ENCODE data around the gene CTXN1.

The CTXN1 gene

GRCh38 chr19:7914099-7914498, 11.8 kb downstream of the CTXN1 start:
- H3K9ac ChIP-seq = no peak overlapping the region
- no peak overlapping the region for H3K27ac ChIP-seq
- no peak overlapping the region for H3K4me2 ChIP-seq
- no peak overlapping the region for H3K4me3 ChIP-seq (IDR thresholded peaks at IDR 0.05; ENCODE audit: insufficient read depth, low read depth, low read length)
- H2AFZ ChIP-seq (ENCODE audit: low read depth) = no peak overlapping the region
- peaks cover 3% of the 10 kb centered on the region for H3K4me1 ChIP-seq (ENCODE audit: low read depth, poor library complexity, severe bottlenecking)
- H3K79me2 ChIP-seq (ENCODE audit: insufficient read depth, low read depth) = no peaks in the 10 kb centered on the region
- TF ChIP-seq CTCF (conservative IDR thresholded peaks at IDR 0.05; ENCODE audit: low read depth, low read length) = no peak
- H3K27me3 ChIP-seq (ENCODE audit: insufficient read depth, low read depth) = peaks cover 27% of the 10 kb centered on the region
- no peaks in the 10 kb centered on the region for H3K36me3 ChIP-seq (ENCODE audit: insufficient read depth)
- no peaks in the 10 kb centered on the region for H4K20me1 ChIP-seq (ENCODE audit: insufficient read depth)

- Histone ChIP-seq H3K27me3 (ENCODE audit: insufficient read depth, low read depth) (peaks cover 27% of the 10 kb centered on the region), H3K4me1 (ENCODE audit: low read depth, poor library complexity, severe bottlenecking) (no peaks in the 10 kb centered on the region), H2AFZ (ENCODE audit: low read depth) (no peak overlapping the region), H3K4me3 (IDR thresholded peaks at IDR 0.05; ENCODE audit: insufficient read depth, low read depth, low read length) (no peak overlapping the region), H3K79me2 (ENCODE audit: insufficient read depth, low read depth) (no peaks in the 10 kb centered on the region), H3K36me3 (ENCODE audit: insufficient read depth) (no peaks in the 10 kb centered on the region), H3K4me2 (no peak overlapping the region), H3K9ac (no peak overlapping the region), H4K20me1 (ENCODE audit: insufficient read depth) (no peaks in the 10 kb centered on the region), H3K27ac (no peak overlapping the region)
- TF ChIP-seq CTCF (conservative IDR thresholded peaks at IDR 0.05; ENCODE audit: low read depth, low read length) = no peak
Observed at GRCh38 chr19:7913652-7914051, 12.3 kb downstream of the CTXN1 start.

GRCh38 chr19:7912697-7913564, 13.0 kb downstream of the CTXN1 start:
- TF ChIP-seq CTCF (conservative IDR thresholded peaks at IDR 0.05; ENCODE audit: low read depth, low read length) = no peak
- Histone ChIP-seq H4K20me1 (ENCODE audit: insufficient read depth) (no peaks in the 10 kb centered on the region), H3K36me3 (ENCODE audit: insufficient read depth) (no peaks in the 10 kb centered on the region), H3K27me3 (ENCODE audit: insufficient read depth, low read depth) (peaks cover 19% of the 10 kb centered on the region), H3K27ac (no peak overlapping the region), H3K4me2 (no peak overlapping the region), H3K9ac (no peak overlapping the region), H3K79me2 (ENCODE audit: insufficient read depth, low read depth) (no peaks in the 10 kb centered on the region), H3K4me3 (IDR thresholded peaks at IDR 0.05; ENCODE audit: insufficient read depth, low read depth, low read length) (no peak overlapping the region), H3K4me1 (ENCODE audit: low read depth, poor library complexity, severe bottlenecking) (no peaks in the 10 kb centered on the region), H2AFZ (ENCODE audit: low read depth) (no peak overlapping the region)

GRCh38 chr19:7912144-7912696, 13.7 kb downstream of the CTXN1 start:
- Histone ChIP-seq H2AFZ (ENCODE audit: low read depth) (no peak overlapping the region), H3K4me2 (no peak overlapping the region), H3K4me1 (ENCODE audit: low read depth, poor library complexity, severe bottlenecking) (no peaks in the 10 kb centered on the region), H3K36me3 (ENCODE audit: insufficient read depth) (no peaks in the 10 kb centered on the region), H3K27me3 (ENCODE audit: insufficient read depth, low read depth) (peaks cover 14% of the 10 kb centered on the region), H3K9ac (no peak overlapping the region), H3K79me2 (ENCODE audit: insufficient read depth, low read depth) (no peaks in the 10 kb centered on the region; the same call in 1 of the 2 replicates), H4K20me1 (ENCODE audit: insufficient read depth) (no peaks in the 10 kb centered on the region), H3K27ac (no peak overlapping the region), H3K4me3 (IDR thresholded peaks at IDR 0.05; ENCODE audit: insufficient read depth, low read depth, low read length) (no peak overlapping the region)
- TF ChIP-seq CTCF (conservative IDR thresholded peaks at IDR 0.05; ENCODE audit: low read depth, low read length) = no peak
